HCT116 (cell line): ENCODE measurements around the gene SNRNP200. TPM values are rescaled to one million over a fixed set of nuclear protein-coding genes. Genes with fewer than 3 reads are reported as not detected.

Experiments
- ATAC-seq: fragments of 200-7000 bp; cut with Tn5 transposase; 2 replicates; pipeline ENCODE4 v1.9.1; 2020; ENCODE audit warnings: mild to moderate bottlenecking, moderate library complexity
- BruUV-seq: library from RNA; stranded (reverse); fragments of 400-500 nt; replicated peaks from 2 replicates; lab custom pipeline; 2021; lab: Mats Ljungman, UMichigan
- CTCF ChIA-PET: fragments of 300-600 bp; sonication (Branson Sonifier 250); formaldehyde crosslinking; loops from one replicate; lab custom pipeline; 2021; ENCODE audit warnings: antibody characterized with exemption; lab: Charles Lee
- POLR2A ChIA-PET: fragments of 300-600, 350-600 bp; sonication (Branson Sonifier 250); formaldehyde crosslinking; loops from one replicate; lab custom pipeline; 2021; ENCODE audit warnings: antibody characterized with exemption; lab: Charles Lee
- RAD21 ChIA-PET, 2 experiments: fragments of 300-600 bp; sonication (Branson Sonifier 250); formaldehyde crosslinking; loops; one replicate each; lab custom pipeline; 2023; ENCODE audit warnings: low total read pairs in 2 of 2; ENCODE audit not compliant: uncharacterized antibody in 2 of 2, unreplicated experiment in 2 of 2, low non-redundant PET in 1 of 2; lab: Charles Lee
- DNase-seq: peaks from one replicate; pipeline ENCODE4 v3.0.0-alpha.2; 2010; ENCODE audit warnings: low read depth, low spot score
- H2AFZ ChIP-seq: fragments of 200-600 bp; shearing (Covaris generic), sonication (generic); 2 replicates; pipeline ENCODE4 v1.6.1; 2017; ENCODE audit warnings: low read depth, mixed run types, mixed read lengths, antibody characterized with exemption, low read length; ENCODE audit not compliant: poor library complexity, severe bottlenecking
- H3K27ac ChIP-seq: 2 replicates; pipeline ENCODE4 v1.5.1; 2012; ENCODE audit warnings: low read depth, low read length
- H3K27me3 ChIP-seq: fragments of 200-600 bp; sonication (generic); 2 replicates; pipeline ENCODE4 v1.6.1; 2016; ENCODE audit warnings: mixed run types, low read length, mixed read lengths; ENCODE audit not compliant: insufficient read depth
- H3K36me3 ChIP-seq, 2 experiments: fragments of 200-500 bp in 1 of 2; fragments of 200-600 bp in 1 of 2; sonication (Bioruptor generic) in 1 of 2; sonication (generic) in 1 of 2; 2 replicates each; pipeline versions ENCODE4 v1.5.1 to v1.6.1; 2014 to 2016; ENCODE audit warnings: low read length in 2 of 2, inconsistent platforms in 1 of 2, mixed read lengths in 1 of 2, mixed run types in 1 of 2; ENCODE audit not compliant: insufficient read depth in 2 of 2, control insufficient read depth in 1 of 2
- H3K4me1 ChIP-seq, 2 experiments: fragments of 200-600 bp in 1 of 2; sonication (generic) in 1 of 2; 2 replicates each; pipeline versions ENCODE4 v1.5.1 to v1.6.1; 2012 to 2017; ENCODE audit warnings: low read length in 2 of 2, inconsistent platforms in 1 of 2, mild to moderate bottlenecking in 1 of 2, mixed read lengths in 1 of 2, mixed run types in 1 of 2, moderate library complexity in 1 of 2; ENCODE audit not compliant: insufficient read depth in 2 of 2, control insufficient read depth in 1 of 2
- H3K4me2 ChIP-seq: fragments of 200-600 bp; sonication (generic); 2 replicates; pipeline ENCODE4 v1.6.1; 2017; ENCODE audit warnings: mixed run types, low read length, mixed read lengths
- H3K4me3 ChIP-seq, 2 experiments: fragments of 200-600 bp in 1 of 2; sonication (generic) in 1 of 2; replicated peaks in 1 of 2; 2 replicates each; pipeline ENCODE4 v1.5.1; 2011 to 2016; ENCODE audit warnings: low read length in 2 of 2, control low read depth in 1 of 2, low read depth in 1 of 2, mild to moderate bottlenecking in 1 of 2, mixed read lengths in 1 of 2, mixed run types in 1 of 2
- H3K79me2 ChIP-seq: fragments of 200-600 bp; sonication (generic); 2 replicates; pipeline ENCODE4 v1.6.1; 2017; ENCODE audit warnings: mild to moderate bottlenecking, mixed run types, low read length, moderate library complexity, mixed read lengths; ENCODE audit not compliant: insufficient read depth
- H3K9ac ChIP-seq: fragments of 200-600 bp; sonication (generic); 2 replicates; pipeline ENCODE4 v1.6.1; 2016; ENCODE audit warnings: low read length, mixed read lengths
- H3K9me2 ChIP-seq: fragments of 200-600 bp; sonication (generic), shearing (Covaris generic); 2 replicates; pipeline ENCODE4 v1.6.1; 2017; ENCODE audit warnings: mixed run types, mild to moderate bottlenecking, moderate library complexity; ENCODE audit not compliant: insufficient read depth
- H3K9me3 ChIP-seq, 2 experiments: fragments of 200-500 bp in 1 of 2; fragments of 200-600 bp in 1 of 2; sonication (Bioruptor generic) in 1 of 2; sonication (generic) in 1 of 2; 2 replicates each; pipeline ENCODE4 v1.6.1; 2014 to 2017; ENCODE audit warnings: low read length in 2 of 2, mixed read lengths in 2 of 2, inconsistent platforms in 1 of 2, low read depth in 1 of 2, mild to moderate bottlenecking in 1 of 2, mixed run types in 1 of 2, moderate library complexity in 1 of 2; ENCODE audit not compliant: control insufficient read depth in 1 of 2, insufficient read depth in 1 of 2
- H4K20me1 ChIP-seq: fragments of 200-600 bp; sonication (generic), shearing (Covaris generic); 2 replicates; pipeline ENCODE4 v1.6.1; 2017; ENCODE audit warnings: mixed run types, mild to moderate bottlenecking, moderate library complexity; ENCODE audit not compliant: insufficient read depth
- CBX3 ChIP-seq: IDR thresholded peaks from 2 replicates; pipeline ENCODE4 v1.6.1; 2012; ENCODE audit warnings: low read depth
- POLR2A ChIP-seq: IDR thresholded peaks from 2 replicates; pipeline ENCODE4 v1.7.0; 2011; ENCODE audit warnings: borderline replicate concordance; ENCODE audit not compliant: insufficient read depth, insufficient read length; ENCODE audit errors: extremely low read depth
- RAD21 ChIP-seq: IDR thresholded peaks from 2 replicates; pipeline ENCODE4 v1.6.1; 2012; ENCODE audit warnings: low read depth, mild to moderate bottlenecking
- SIN3A ChIP-seq: IDR thresholded peaks from 2 replicates; pipeline ENCODE4 v1.6.1; 2012; ENCODE audit warnings: low read depth
- ZNF274 ChIP-seq: fragments of 200-500 bp; sonication (Bioruptor generic); IDR thresholded peaks from 2 replicates; pipeline ENCODE4 v1.6.1; 2014; ENCODE audit warnings: mild to moderate bottlenecking, low read depth, low read length, inconsistent platforms
- intact Hi-C: fragments of 100-400 bp; cut with micrococcal nuclease; formaldehyde crosslinking; loops from 2 replicates; pipeline ENCODE4 v1.10.0; 2022
- total RNA-seq: library from RNA; stranded (reverse); gene quantifications from one replicate; pipeline ENCODE4 v1.2.1, GENCODE V29; 2021; ENCODE audit not compliant: unreplicated experiment
- TF ChIP-seq, protein P1 (sequence below), 3 experiments: fragments of 200-600 bp in 1 of 3; sonication (generic) in 1 of 3; IDR thresholded peaks in 2 of 3; conservative IDR thresholded peaks in 1 of 3; 2 replicates each; pipeline ENCODE4 v1.5.1; 2012 to 2017; ENCODE audit warnings: low read depth in 2 of 3, low read length in 2 of 3, antibody characterized with exemption in 1 of 3, borderline replicate concordance in 1 of 3, control low read depth in 1 of 3, mild to moderate bottlenecking in 1 of 3, mixed read lengths in 1 of 3, mixed run types in 1 of 3, moderate library complexity in 1 of 3; ENCODE audit not compliant: insufficient read depth in 1 of 3
- TF ChIP-seq, protein P2 (sequence below): IDR thresholded peaks from 2 replicates; pipeline ENCODE4 v1.6.1; 2012; ENCODE audit warnings: low read depth

The SNRNP200 gene
- total RNA-seq, 1 experiment from 2014 or later: 202 TPM

DNA sequence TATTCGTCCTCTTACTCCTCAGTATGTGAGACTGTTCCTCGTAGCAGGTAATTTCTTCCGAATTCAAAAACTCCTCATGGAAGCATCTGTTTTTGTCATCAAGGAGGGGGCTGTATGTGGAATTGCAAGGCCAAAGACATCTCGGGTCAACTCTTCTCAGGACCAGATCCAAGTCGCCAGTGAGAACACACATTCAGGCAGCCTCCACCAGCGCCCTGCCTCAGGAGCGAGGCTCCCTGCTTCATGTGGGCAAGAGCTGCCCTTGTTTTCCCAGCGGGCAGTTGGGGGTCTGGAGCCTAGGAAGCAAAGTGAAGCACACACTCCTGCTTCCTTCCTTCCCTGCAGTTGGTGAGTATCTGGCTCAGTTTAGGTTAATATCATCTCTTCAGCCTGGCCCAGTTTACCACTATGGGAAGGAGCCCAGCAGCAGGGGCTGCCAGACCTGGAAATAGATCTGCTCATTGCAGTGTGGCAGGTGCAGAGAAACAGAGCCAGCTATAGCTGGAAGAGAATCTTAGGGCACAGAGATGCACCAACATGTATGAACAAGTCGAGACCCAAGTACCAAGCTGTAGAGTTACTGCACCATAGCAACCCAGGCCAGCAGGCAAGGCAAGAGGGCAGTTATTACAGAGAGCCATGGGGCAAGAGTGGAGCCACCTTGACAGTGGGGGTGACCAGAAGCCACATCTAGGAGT, 64.9 kb downstream of the SNRNP200 start:
- no peak overlapping the region for H3K4me3 ChIP-seq
- intact Hi-C loops: no loop called here
- no peak for ATAC-seq
- no TSS peak for BruUV-seq
- CTCF ChIA-PET: no interaction called here
- H3K27ac ChIP-seq: no peak overlapping the region
- POLR2A ChIA-PET: no interaction called here
- H3K36me3 ChIP-seq: no peaks in the 10 kb centered on the region
- DNase-seq: no peak
- H3K9me3 ChIP-seq: no peaks in the 10 kb centered on the region
- H3K27me3 ChIP-seq: no peaks in the 10 kb centered on the region
- H3K79me2 ChIP-seq: no peaks in the 10 kb centered on the region
- H4K20me1 ChIP-seq: no peaks in the 10 kb centered on the region
- no peaks in the 10 kb centered on the region for H3K9me2 ChIP-seq
- H3K9ac ChIP-seq: no peak overlapping the region
- H3K4me2 ChIP-seq: no peak overlapping the region
- H2AFZ ChIP-seq: no peak overlapping the region
- RAD21 ChIA-PET: no interaction called here
- H3K4me1 ChIP-seq: no peaks in the 10 kb centered on the region
- no peak for TF ChIP-seq RAD21
- TF ChIP-seq, protein P1, sequence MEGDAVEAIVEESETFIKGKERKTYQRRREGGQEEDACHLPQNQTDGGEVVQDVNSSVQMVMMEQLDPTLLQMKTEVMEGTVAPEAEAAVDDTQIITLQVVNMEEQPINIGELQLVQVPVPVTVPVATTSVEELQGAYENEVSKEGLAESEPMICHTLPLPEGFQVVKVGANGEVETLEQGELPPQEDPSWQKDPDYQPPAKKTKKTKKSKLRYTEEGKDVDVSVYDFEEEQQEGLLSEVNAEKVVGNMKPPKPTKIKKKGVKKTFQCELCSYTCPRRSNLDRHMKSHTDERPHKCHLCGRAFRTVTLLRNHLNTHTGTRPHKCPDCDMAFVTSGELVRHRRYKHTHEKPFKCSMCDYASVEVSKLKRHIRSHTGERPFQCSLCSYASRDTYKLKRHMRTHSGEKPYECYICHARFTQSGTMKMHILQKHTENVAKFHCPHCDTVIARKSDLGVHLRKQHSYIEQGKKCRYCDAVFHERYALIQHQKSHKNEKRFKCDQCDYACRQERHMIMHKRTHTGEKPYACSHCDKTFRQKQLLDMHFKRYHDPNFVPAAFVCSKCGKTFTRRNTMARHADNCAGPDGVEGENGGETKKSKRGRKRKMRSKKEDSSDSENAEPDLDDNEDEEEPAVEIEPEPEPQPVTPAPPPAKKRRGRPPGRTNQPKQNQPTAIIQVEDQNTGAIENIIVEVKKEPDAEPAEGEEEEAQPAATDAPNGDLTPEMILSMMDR (IDR thresholded peaks at IDR 0.05 in 2 of 3, conservative IDR thresholded peaks at IDR 0.05 in 1 of 3; ENCODE audit: borderline replicate concordance in 1 of 3, insufficient read depth in 1 of 3, low read depth in 2 of 3, low read length in 2 of 3): no peak
- TF ChIP-seq POLR2A: no peak
- TF ChIP-seq, all 23 proteins: peak for 0

DNA sequence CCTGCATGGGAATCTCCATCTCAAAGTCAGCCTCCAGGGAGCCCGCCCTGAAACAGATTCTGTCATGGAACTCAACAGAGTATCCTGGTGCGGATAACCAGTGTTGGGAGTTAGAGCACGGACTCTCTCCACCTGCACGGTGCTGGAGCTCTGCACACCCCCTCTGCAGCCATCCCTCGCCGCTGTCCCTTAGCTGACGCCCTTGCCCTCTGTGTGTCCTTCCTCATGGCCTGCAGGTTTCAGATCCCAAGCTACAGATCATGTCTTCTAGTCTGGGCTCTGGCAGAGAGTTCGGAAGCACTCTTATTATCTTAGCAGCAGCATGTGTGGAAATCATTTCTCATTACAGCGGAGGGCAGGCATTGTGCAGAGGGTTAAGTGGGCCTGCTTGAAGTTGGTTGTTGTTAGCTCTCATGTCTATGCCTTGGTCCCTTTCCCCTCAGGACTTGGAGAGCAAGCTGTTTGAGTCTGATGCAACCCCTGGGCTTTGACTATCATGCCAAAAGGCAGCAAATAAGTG, 65.5 kb downstream of the SNRNP200 start:
- POLR2A ChIA-PET: no interaction called here

More for the DNA sequence above, 65.5 kb downstream of the SNRNP200 start:
- RAD21 ChIA-PET: no interaction called here
- Histone ChIP-seq H3K9ac (no peak overlapping the region), H3K27ac (no peak overlapping the region), H3K79me2 (no peaks in the 10 kb centered on the region), H2AFZ (no peak overlapping the region), H3K4me2 (no peak overlapping the region), H3K4me1 (no peaks in the 10 kb centered on the region), H3K36me3 (no peaks in the 10 kb centered on the region), H3K4me3 (no peak overlapping the region), H3K9me2 (no peaks in the 10 kb centered on the region), H4K20me1 (no peaks in the 10 kb centered on the region), H3K9me3 (no peaks in the 10 kb centered on the region), H3K27me3 (no peaks in the 10 kb centered on the region)
- ATAC-seq: no peak
- intact Hi-C loops: no loop called here
- TF ChIP-seq, protein P1 (IDR thresholded peaks at IDR 0.05 in 2 of 3, conservative IDR thresholded peaks at IDR 0.05 in 1 of 3; ENCODE audit: borderline replicate concordance in 1 of 3, insufficient read depth in 1 of 3, low read depth in 2 of 3, low read length in 2 of 3): no peak
- TF ChIP-seq, protein P2, sequence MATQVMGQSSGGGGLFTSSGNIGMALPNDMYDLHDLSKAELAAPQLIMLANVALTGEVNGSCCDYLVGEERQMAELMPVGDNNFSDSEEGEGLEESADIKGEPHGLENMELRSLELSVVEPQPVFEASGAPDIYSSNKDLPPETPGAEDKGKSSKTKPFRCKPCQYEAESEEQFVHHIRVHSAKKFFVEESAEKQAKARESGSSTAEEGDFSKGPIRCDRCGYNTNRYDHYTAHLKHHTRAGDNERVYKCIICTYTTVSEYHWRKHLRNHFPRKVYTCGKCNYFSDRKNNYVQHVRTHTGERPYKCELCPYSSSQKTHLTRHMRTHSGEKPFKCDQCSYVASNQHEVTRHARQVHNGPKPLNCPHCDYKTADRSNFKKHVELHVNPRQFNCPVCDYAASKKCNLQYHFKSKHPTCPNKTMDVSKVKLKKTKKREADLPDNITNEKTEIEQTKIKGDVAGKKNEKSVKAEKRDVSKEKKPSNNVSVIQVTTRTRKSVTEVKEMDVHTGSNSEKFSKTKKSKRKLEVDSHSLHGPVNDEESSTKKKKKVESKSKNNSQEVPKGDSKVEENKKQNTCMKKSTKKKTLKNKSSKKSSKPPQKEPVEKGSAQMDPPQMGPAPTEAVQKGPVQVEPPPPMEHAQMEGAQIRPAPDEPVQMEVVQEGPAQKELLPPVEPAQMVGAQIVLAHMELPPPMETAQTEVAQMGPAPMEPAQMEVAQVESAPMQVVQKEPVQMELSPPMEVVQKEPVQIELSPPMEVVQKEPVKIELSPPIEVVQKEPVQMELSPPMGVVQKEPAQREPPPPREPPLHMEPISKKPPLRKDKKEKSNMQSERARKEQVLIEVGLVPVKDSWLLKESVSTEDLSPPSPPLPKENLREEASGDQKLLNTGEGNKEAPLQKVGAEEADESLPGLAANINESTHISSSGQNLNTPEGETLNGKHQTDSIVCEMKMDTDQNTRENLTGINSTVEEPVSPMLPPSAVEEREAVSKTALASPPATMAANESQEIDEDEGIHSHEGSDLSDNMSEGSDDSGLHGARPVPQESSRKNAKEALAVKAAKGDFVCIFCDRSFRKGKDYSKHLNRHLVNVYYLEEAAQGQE: no peak
- TF ChIP-seq ZNF274 (no peak), CBX3 (no peak), POLR2A (no peak), SIN3A (no peak)
- BruUV-seq: no TSS peak
- CTCF ChIA-PET: no interaction called here
- DNase-seq: no peak
